Esophagus muscularis mucosa (tissue), 4 donors: ENCODE measurements around the gene LPCAT1. TPM values are rescaled to one million over a fixed set of nuclear protein-coding genes. Genes with fewer than 3 reads are reported as not detected.
"Not testable (repeated sequence)": the region's sequence is repeated elsewhere in the genome, so short reads cannot be mapped to it uniquely, and the experiment has no call there.

Experiments
- DNase-seq: peaks from one replicate; pipeline ENCODE4 v3.0.0-alpha.2; 2017; ENCODE audit errors: extremely low spot score
- H3K27ac ChIP-seq, 4 donors: fragments of 200-600 bp; sonication (generic); replicated peaks in 1 of 4; 1 replicate in 3 of 4; 2 replicates in 1 of 4; pipeline ENCODE4 v1.5.1; 2016 to 2019; ENCODE audit warnings: mild to moderate bottlenecking in 1 of 4
- H3K27me3 ChIP-seq, 4 donors: fragments of 200-600 bp; sonication (generic); one replicate each; pipeline versions ENCODE4 v1.5.1 to v1.6.0; 2016 to 2019
- H3K36me3 ChIP-seq, 4 donors: fragments of 200-600 bp; sonication (generic); one replicate each; pipeline ENCODE4 v1.5.1; 2016 to 2019
- H3K4me1 ChIP-seq, 4 donors: fragments of 200-600 bp; sonication (generic); one replicate each; pipeline ENCODE4 v1.5.1; 2016 to 2019
- H3K4me3 ChIP-seq, 4 donors: fragments of 200-600 bp; sonication (generic); 1 replicate in 2 of 4; 2 replicates in 2 of 4; pipeline ENCODE4 v1.5.1; 2016 to 2019; ENCODE audit warnings: mild to moderate bottlenecking in 4 of 4, moderate library complexity in 1 of 4
- H3K9me3 ChIP-seq, 4 donors: fragments of 200-600 bp; sonication (generic); 1 replicate in 3 of 4; 2 replicates in 1 of 4; pipeline ENCODE4 v1.5.1; 2016 to 2019
- EP300 ChIP-seq: sonication (generic); formaldehyde crosslinking; IDR thresholded peaks from one replicate; pipeline ENCODE4 v1.6.1; 2017; ENCODE audit warnings: antibody characterized with exemption
- POLR2A ChIP-seq: fragments of 450-650 bp; IDR thresholded peaks from one replicate; pipeline ENCODE4 v1.6.1; 2017; ENCODE audit warnings: antibody characterized with exemption, moderate library complexity, mild to moderate bottlenecking, low read depth
- POLR2AphosphoS5 ChIP-seq, 2 donors: sonication (generic); formaldehyde crosslinking; IDR thresholded peaks; one replicate each; pipeline ENCODE4 v1.6.1; 2017; ENCODE audit warnings: antibody characterized with exemption in 2 of 2
- whole genome bisulfite sequencing: methylation state at CpG from one replicate; pipeline ENCODE4 v1.1.5; 2018; 5-methylcytosine and 5-hydroxymethylcytosine counted together
- intact Hi-C: fragments of 100-400 bp; cut with DNase I; formaldehyde crosslinking; loops from one replicate; pipeline ENCODE4 v1.15.1; 2023
- total RNA-seq, 4 donors: library from RNA; depleted of rRNA; stranded (reverse); fragments of >200 nt; gene quantifications; one replicate each; pipeline versions ENCODE4 v1.1.0 to v1.2.1, GENCODE V29; 2016
- TF ChIP-seq, protein P1 (sequence below), 3 experiments: fragments of 200-600 bp in 2 of 3; fragments of 450-650 bp in 1 of 3; sonication (generic) in 2 of 3; IDR thresholded peaks; one replicate each; pipeline ENCODE4 v1.5.1; 2017 to 2019; ENCODE audit warnings: antibody characterized with exemption in 3 of 3, mild to moderate bottlenecking in 2 of 3, moderate library complexity in 1 of 3

LPCAT1 gene
- total RNA-seq, 4 donors from 2014 or later, result 22.5 to 51.7 (median 35.0) TPM

DNA sequence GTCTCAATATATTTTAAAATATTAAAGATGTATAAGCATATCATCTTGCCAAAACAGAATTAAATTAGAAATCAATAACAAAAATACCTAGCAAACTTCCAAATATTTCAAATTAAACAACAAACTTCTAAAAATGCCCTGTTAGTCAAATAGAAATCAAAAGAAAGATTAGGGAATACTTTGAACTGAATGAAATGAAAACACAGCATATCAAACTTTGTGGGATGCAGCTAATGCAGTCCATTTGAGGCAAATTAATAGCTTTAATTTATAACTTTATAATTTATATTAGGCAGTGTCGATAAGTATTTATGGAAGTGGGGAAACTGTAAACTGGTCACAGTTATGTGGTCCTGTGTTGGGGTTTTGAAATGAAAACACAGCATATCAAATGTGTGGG lies 95.7 kb downstream of the LPCAT1 start:
- Histone ChIP-seq H3K36me3 (no peaks in the 10 kb centered on the region), H3K27ac (no peak overlapping the region), H3K4me3 (no peak overlapping the region), H3K27me3 (peaks cover 0 to 18% (median 0%) of the 10 kb centered on the region in 4 donors), H3K9me3 (peaks cover 0 to 56% (median 44%) of the 10 kb centered on the region in 4 donors), H3K4me1 (no peaks in the 10 kb centered on the region)
- intact Hi-C loops, result no loop called here
- 83% methylated on average over 1 of the region's 1 CpG for WGBS
- TF ChIP-seq EP300 (no peak), POLR2AphosphoS5 (IDR thresholded peaks at IDR 0.05) (no peak), POLR2A (no peak)
- TF ChIP-seq, protein P1, sequence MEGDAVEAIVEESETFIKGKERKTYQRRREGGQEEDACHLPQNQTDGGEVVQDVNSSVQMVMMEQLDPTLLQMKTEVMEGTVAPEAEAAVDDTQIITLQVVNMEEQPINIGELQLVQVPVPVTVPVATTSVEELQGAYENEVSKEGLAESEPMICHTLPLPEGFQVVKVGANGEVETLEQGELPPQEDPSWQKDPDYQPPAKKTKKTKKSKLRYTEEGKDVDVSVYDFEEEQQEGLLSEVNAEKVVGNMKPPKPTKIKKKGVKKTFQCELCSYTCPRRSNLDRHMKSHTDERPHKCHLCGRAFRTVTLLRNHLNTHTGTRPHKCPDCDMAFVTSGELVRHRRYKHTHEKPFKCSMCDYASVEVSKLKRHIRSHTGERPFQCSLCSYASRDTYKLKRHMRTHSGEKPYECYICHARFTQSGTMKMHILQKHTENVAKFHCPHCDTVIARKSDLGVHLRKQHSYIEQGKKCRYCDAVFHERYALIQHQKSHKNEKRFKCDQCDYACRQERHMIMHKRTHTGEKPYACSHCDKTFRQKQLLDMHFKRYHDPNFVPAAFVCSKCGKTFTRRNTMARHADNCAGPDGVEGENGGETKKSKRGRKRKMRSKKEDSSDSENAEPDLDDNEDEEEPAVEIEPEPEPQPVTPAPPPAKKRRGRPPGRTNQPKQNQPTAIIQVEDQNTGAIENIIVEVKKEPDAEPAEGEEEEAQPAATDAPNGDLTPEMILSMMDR (IDR thresholded peaks at IDR 0.05), result no peak
- DNase-seq, result no peak

DNA sequence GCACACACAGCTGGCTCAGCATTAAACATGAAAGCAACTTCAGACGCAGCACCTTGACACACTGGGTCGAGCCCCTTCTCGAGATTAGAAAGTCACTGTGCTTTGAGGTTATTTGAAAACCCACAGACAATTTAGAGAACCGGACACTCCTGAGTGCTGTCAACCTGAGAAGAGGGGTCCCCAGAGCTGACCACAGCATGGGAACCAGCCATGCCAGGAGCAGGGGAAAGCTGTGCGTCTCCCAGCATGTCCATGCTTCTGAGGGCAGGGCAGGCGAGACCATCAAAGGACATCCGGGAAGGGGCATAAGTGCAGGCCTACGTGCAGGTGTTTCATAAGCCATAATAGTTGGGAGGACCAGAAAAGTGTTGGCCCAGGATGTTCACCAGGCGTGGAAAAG lies 99.0 kb downstream of the LPCAT1 start:
- Histone ChIP-seq H3K4me1 (no peaks in the 10 kb centered on the region), H3K27ac (no peak overlapping the region), H3K36me3 (no peaks in the 10 kb centered on the region), H3K4me3 (no peak overlapping the region), H3K27me3 (peaks cover 0 to 31% (median 0%) of the 10 kb centered on the region in 4 donors), H3K9me3 (peaks cover 0 to 45% (median 39%) of the 10 kb centered on the region in 4 donors)
- 88% methylated on average over 9 of the region's 9 CpGs for WGBS
- no peak for DNase-seq
- intact Hi-C loops, result no loop called here
- TF ChIP-seq POLR2AphosphoS5 (IDR thresholded peaks at IDR 0.05) (no peak), POLR2A (no peak), EP300 (no peak)
- TF ChIP-seq, protein P1 (IDR thresholded peaks at IDR 0.05), result no peak

DNA sequence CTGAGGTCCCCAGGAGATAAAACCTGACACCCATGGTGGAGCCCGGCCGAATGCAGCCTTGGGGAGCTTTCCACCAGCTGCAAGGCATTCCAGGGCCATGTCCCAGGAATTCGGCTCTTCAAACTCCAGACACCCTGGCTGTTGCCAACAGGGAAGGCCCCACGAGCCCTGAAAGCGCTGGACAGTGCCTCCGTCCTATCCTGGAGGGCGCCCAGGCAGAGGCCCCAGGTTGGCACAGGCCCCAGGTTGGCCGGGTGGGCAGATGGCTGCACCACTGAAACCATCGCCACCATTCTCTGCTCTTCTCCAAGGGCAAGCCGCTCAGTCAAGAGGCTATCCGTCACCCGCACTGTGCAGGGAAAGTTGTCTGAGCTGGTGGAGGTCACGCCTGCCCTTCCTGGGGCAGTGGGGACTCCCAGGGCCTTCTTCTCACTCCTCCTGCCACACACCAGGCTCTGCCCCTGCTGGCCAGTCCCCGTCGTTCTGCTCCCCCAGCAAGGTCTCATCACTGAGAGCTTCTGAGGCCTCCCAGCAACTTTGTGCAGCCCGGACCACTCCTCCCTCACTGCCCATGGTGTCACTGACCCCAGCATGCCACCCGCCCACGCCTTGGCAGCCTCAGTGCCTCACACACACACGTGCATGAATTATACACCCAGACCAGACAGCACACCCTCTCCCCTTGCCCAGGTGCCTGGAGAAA lies 99.7 kb downstream of the LPCAT1 start:
- H3K9me3 ChIP-seq, result peaks cover 0 to 38% (median 32%) of the 10 kb centered on the region in 4 donors
- 81% methylated on average over 19 of the region's 19 CpGs for WGBS
- H3K27me3 ChIP-seq, result peaks cover 0 to 35% (median 0%) of the 10 kb centered on the region in 4 donors
- H3K4me1 ChIP-seq, result no peaks in the 10 kb centered on the region
- H3K36me3 ChIP-seq, result no peaks in the 10 kb centered on the region
- no peak overlapping the region for H3K4me3 ChIP-seq
- intact Hi-C loops, result no loop called here
- no peak for DNase-seq
- no peak for TF ChIP-seq POLR2A
- TF ChIP-seq, protein P1 (IDR thresholded peaks at IDR 0.05), result no peak
- no peak for TF ChIP-seq EP300
- TF ChIP-seq POLR2AphosphoS5 (IDR thresholded peaks at IDR 0.05), result no peak
- H3K27ac ChIP-seq, result no peak overlapping the region

DNA sequence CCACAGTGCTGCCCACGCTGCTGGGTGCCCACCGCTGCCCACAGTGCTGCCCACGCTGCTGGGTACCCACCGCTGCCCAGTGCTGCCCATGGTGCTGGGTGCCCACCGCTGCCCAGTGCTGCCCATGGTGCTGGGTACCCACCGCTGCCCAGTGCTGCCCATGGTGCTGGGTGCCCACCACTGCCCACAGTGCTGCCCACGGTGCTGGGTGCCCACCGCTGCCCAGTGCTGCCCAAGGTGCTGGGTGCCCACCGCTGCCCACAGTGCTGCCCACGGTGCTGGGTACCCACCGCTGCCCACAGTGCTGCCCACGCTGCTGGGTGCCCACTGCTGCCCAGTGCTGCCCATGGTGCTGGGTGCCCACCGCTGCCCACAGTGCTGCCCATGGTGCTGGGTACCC lies 101.2 kb downstream of the LPCAT1 start:
- Histone ChIP-seq H3K9me3 (peaks cover 0 to 23% (median 17%) of the 10 kb centered on the region in 4 donors), H3K27me3 (peaks cover 0 to 35% (median 0%) of the 10 kb centered on the region in 4 donors)
- WGBS, result no CpG with 5 or more reads among the region's 13 CpGs
- H3K4me1 ChIP-seq, intact Hi-C loops, H3K36me3 ChIP-seq, DNase-seq, H3K4me3 ChIP-seq, H3K27ac ChIP-seq: not testable (repeated sequence)

GRCh38 chr5:1421521-1422341 lies 102.0 kb downstream of the LPCAT1 start:
- peaks cover 0 to 16% (median 9%) of the 10 kb centered on the region in 4 donors for H3K9me3 ChIP-seq
- peaks cover 0 to 35% (median 0%) of the 10 kb centered on the region in 4 donors for H3K27me3 ChIP-seq
- no peak for DNase-seq
- intact Hi-C loops, result no loop called here
- H3K36me3 ChIP-seq, result no peaks in the 10 kb centered on the region
- no peak for TF ChIP-seq POLR2A
- no peak for TF ChIP-seq EP300
- no peak for TF ChIP-seq POLR2AphosphoS5 (IDR thresholded peaks at IDR 0.05)
- TF ChIP-seq, protein P1 (IDR thresholded peaks at IDR 0.05), result no peak
- H3K27ac ChIP-seq, result no peak overlapping the region
- H3K4me3 ChIP-seq, result no peak overlapping the region
- H3K4me1 ChIP-seq, result no peaks in the 10 kb centered on the region
- 93% methylated on average over 22 of the region's 29 CpGs for WGBS
